NCI-H460 (cell line): Measurements from ENCODE around the gene HGFAC. TPM values are rescaled to one million over a fixed set of nuclear protein-coding genes. Genes with fewer than 3 reads are reported as not detected.

Experiments used
- DNase-seq: peaks from one replicate; pipeline ENCODE4 v3.0.0-alpha.2; 2016; ENCODE audit warnings: low read depth; ENCODE audit errors: extremely low read depth
- total RNA-seq: library from RNA; depleted of rRNA; stranded (reverse); fragments of >200 nt; shearing (Covaris generic); gene quantifications from 2 replicates; pipeline ENCODE4 v1.2.3, GENCODE V29; 2014

The HGFAC gene
- total RNA-seq, 1 experiment from 2014 or later, result not detected

- DNase-seq, result no peak
These were observed 18.4 kb upstream of the HGFAC start for GRCh38 chr4:3423406-3423805.

GRCh38 chr4:3423952-3424351 lies 17.8 kb upstream of the HGFAC start:
- DNase-seq, result no peak

GRCh38 chr4:3424522-3425095 lies 17.2 kb upstream of the HGFAC start:
- DNase-seq, result no peak

GRCh38 chr4:3426465-3427133 lies 15.2 kb upstream of the HGFAC start:
- no peak for DNase-seq

GRCh38 chr4:3427134-3427476 lies 14.7 kb upstream of the HGFAC start:
- no peak for DNase-seq

- no peak for DNase-seq
These were observed 13.9 kb upstream of the HGFAC start for GRCh38 chr4:3427706-3428446.

GRCh38 chr4:3429651-3430050 lies 12.1 kb upstream of the HGFAC start:
- DNase-seq, result no peak

GRCh38 chr4:3430524-3430923 lies 11.2 kb upstream of the HGFAC start:
- DNase-seq, result no peak

- DNase-seq, result no peak
These were observed 10.2 kb upstream of the HGFAC start for GRCh38 chr4:3431446-3431993.

GRCh38 chr4:3432381-3432790 lies 9.4 kb upstream of the HGFAC start:
- no peak for DNase-seq

- DNase-seq, result no peak
These were observed 8.5 kb upstream of the HGFAC start for GRCh38 chr4:3433138-3433869.

- no peak for DNase-seq
These were observed 6.7 kb upstream of the HGFAC start for GRCh38 chr4:3434881-3435685.

- no peak for DNase-seq
These were observed 6.1 kb upstream of the HGFAC start for GRCh38 chr4:3435686-3435956.

GRCh38 chr4:3436048-3436797 lies 5.5 kb upstream of the HGFAC start:
- DNase-seq, result no peak

- DNase-seq, result peak; percentile 71
These were observed 4.8 kb upstream of the HGFAC start for GRCh38 chr4:3436798-3437581.

- no peak for DNase-seq
These were observed 4.2 kb upstream of the HGFAC start for GRCh38 chr4:3437582-3437936.

GRCh38 chr4:3437998-3438846 lies 3.5 kb upstream of the HGFAC start:
- no peak for DNase-seq

GRCh38 chr4:3438847-3439180 lies 3.0 kb upstream of the HGFAC start:
- DNase-seq, result no peak
